HepG2 (cell line): ENCODE data around the gene SLX9. TPM values are rescaled to one million over a fixed set of nuclear protein-coding genes. Genes with fewer than 3 reads are reported as not detected.

ENCODE experiments used
- DNMT3B ChIP-seq: conservative IDR thresholded peaks from 2 replicates; pipeline ENCODE4 v1.6.1; 2016; ENCODE audit warnings: missing biosample characterization, control low read depth
- DZIP1 ChIP-seq: sonication (generic); formaldehyde crosslinking; IDR thresholded peaks from 2 replicates; pipeline ENCODE4 v1.5.0; 2020; ENCODE audit warnings: mild to moderate bottlenecking, missing genetic modification reagents
- FOXO1 ChIP-seq: sonication (generic); formaldehyde crosslinking; IDR thresholded peaks from 2 replicates; pipeline ENCODE4 v1.4.0; 2020; ENCODE audit warnings: missing genetic modification reagents
- HDAC2 ChIP-seq: sonication (generic); formaldehyde crosslinking; IDR thresholded peaks from 2 replicates; pipeline ENCODE4 v1.4.0; 2020; ENCODE audit warnings: missing genetic modification reagents
- IRF1 ChIP-seq: sonication (generic); formaldehyde crosslinking; IDR thresholded peaks from 2 replicates; pipeline ENCODE4 v1.4.0; 2020; ENCODE audit warnings: low read depth, mild to moderate bottlenecking, missing genetic modification reagents
- MAZ ChIP-seq, 2 experiments: sonication (generic) in 1 of 2; formaldehyde crosslinking in 1 of 2; IDR thresholded peaks; 2 replicates each; pipeline versions ENCODE4 v1.5.0 to v1.6.1; 2012 to 2020; ENCODE audit warnings: low read depth in 2 of 2, mild to moderate bottlenecking in 2 of 2, borderline replicate concordance in 1 of 2, improper control_type of control experiment in 1 of 2, low read length in 1 of 2, missing genetic modification reagents in 1 of 2, moderate library complexity in 1 of 2
- NCOA2 ChIP-seq: sonication (generic); formaldehyde crosslinking; IDR thresholded peaks from 2 replicates; pipeline ENCODE4 v1.8.0; 2022; ENCODE audit warnings: inconsistent platforms
- NFKBIZ ChIP-seq: IDR thresholded peaks from 2 replicates; pipeline ENCODE4 v1.6.1; 2018; ENCODE audit warnings: missing genetic modification reagents, missing compliant biosample characterization
- PHF21A ChIP-seq: sonication (generic); formaldehyde crosslinking; IDR thresholded peaks from 2 replicates; pipeline ENCODE4 v1.5.0; 2020; ENCODE audit warnings: mild to moderate bottlenecking, missing genetic modification reagents
- SPEN ChIP-seq: sonication (generic); formaldehyde crosslinking; IDR thresholded peaks from 2 replicates; pipeline ENCODE4 v1.5.1; 2020; ENCODE audit warnings: low read depth, mild to moderate bottlenecking, missing genetic modification reagents
- TARDBP ChIP-seq: sonication (generic); formaldehyde crosslinking; IDR thresholded peaks from 2 replicates; pipeline ENCODE4 v1.8.0; 2022; ENCODE audit warnings: mild to moderate bottlenecking, missing genetic modification reagents
- THRA ChIP-seq: sonication (generic); formaldehyde crosslinking; IDR thresholded peaks from 2 replicates; pipeline ENCODE4 v1.4.0; 2020; ENCODE audit warnings: missing genetic modification reagents, borderline replicate concordance
- ZNF101 ChIP-seq: sonication (generic); formaldehyde crosslinking; IDR thresholded peaks from 2 replicates; pipeline ENCODE4 v1.4.0; 2020; ENCODE audit warnings: mild to moderate bottlenecking, low read depth, missing genetic modification reagents, borderline replicate concordance
- ZSCAN9 ChIP-seq: IDR thresholded peaks from 2 replicates; pipeline ENCODE4 v1.6.1; 2016; ENCODE audit warnings: borderline replicate concordance
- polyA plus RNA-seq, 8 experiments: library from polyadenylated mRNA; depleted of rRNA in 3 of 8; stranded (reverse) in 7 of 8; unstranded in 1 of 8; fragments of >200 nt; fragmentation: Illumina TruSeq in 4 of 8; extraction: Trizol in 4 of 8; gene quantifications; 2 replicates each; pipeline versions ENCODE4 v1.2.1 to v1.2.3, GENCODE V29; 2011 to 2016; ENCODE audit warnings: low read depth in 4 of 8, missing spikeins in 1 of 8, mixed read lengths in 1 of 8; ENCODE audit not compliant: insufficient read depth in 1 of 8
- total RNA-seq, 5 experiments: library from RNA; depleted of rRNA; stranded (reverse); fragments of >200 nt; fragmentation: Illumina TruSeq; extraction: Trizol; gene quantifications; 2 replicates each; pipeline ENCODE4 v1.2.3, GENCODE V29; 2016; ENCODE audit warnings: low read depth in 1 of 5
- TF ChIP-seq, protein P1 (sequence below): sonication (generic); formaldehyde crosslinking; IDR thresholded peaks from 2 replicates; pipeline ENCODE4 v1.4.0; 2020; ENCODE audit warnings: mild to moderate bottlenecking, missing genetic modification reagents
- TF ChIP-seq, protein P2 (sequence below): sonication (generic); formaldehyde crosslinking; IDR thresholded peaks from 2 replicates; pipeline ENCODE4 v1.4.0; 2020; ENCODE audit warnings: missing genetic modification reagents

The SLX9 gene
- total and polyA plus RNA-seq, 2 of the 13 experiments (the other 11 are each of a cell fraction or from before 2014, with no cell fraction given): 21.0 to 47.1 TPM

DNA sequence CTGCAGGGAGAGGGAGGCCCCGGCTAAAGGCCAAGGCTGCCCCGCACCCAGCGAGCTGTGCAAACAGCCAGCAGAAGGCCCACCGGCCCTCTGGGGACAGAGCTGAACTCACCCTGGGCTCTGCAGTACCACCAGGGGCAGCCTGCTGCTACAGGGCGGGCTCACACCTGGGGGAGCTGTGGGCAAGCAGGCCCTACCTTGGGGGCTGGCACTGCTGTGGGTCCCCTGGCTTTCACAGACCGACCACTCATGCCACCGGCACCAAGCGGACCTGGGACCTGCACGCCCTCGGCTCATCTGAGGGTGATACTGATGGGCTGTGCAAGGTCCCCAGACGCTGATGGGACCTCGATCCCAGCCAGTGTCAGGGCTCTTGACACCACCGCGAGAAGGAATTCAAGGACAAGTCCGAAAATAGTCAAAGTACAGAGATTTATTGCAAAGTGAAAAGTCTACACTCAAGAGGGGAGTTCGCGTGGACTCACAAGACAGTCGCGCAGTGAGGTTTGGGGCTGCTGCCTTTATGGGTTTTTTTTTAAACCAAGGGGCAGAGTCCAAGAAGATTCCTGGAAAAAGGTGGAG lies 73.5 kb downstream of the SLX9 start (continued):
- TF ChIP-seq NCOA2 (CRISPR knock-in tag) (peak; percentile 89), DNMT3B (CRISPR knock-in tag) (no peak), DZIP1 (peak; percentile 30; the same call in 1 of the 2 replicates), THRA (CRISPR knock-in tag) (peak; percentile 84), IRF1 (no peak), FOXO1 (peak; percentile 44; the same call in 1 of the 2 replicates), MAZ (IDR thresholded peaks at IDR 0.05; ENCODE audit: borderline replicate concordance, low read depth, low read length) (no peak), MAZ (CRISPR knock-in tag; IDR thresholded peaks at IDR 0.05; ENCODE audit: low read depth) (peak; percentile 59; the same call in 1 of the 2 replicates), ZSCAN9 (CRISPR knock-in tag) (0 out of 2 replicates have a peak, but pooled peaks have one; percentile 50), TARDBP (CRISPR knock-in tag) (peak; percentile 84; the same call in 1 of the 2 replicates), ZNF101 (CRISPR knock-in tag) (no peak), PHF21A (CRISPR knock-in tag) (no peak), NFKBIZ (CRISPR knock-in tag) (peak; percentile 89), SPEN (peak; percentile 89), HDAC2 (CRISPR knock-in tag) (peak; percentile 91)
- TF ChIP-seq, protein P1, sequence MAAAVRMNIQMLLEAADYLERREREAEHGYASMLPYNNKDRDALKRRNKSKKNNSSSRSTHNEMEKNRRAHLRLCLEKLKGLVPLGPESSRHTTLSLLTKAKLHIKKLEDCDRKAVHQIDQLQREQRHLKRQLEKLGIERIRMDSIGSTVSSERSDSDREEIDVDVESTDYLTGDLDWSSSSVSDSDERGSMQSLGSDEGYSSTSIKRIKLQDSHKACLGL (CRISPR knock-in tag): peak; percentile 62; the same call in 1 of the 2 replicates
- TF ChIP-seq, protein P2, sequence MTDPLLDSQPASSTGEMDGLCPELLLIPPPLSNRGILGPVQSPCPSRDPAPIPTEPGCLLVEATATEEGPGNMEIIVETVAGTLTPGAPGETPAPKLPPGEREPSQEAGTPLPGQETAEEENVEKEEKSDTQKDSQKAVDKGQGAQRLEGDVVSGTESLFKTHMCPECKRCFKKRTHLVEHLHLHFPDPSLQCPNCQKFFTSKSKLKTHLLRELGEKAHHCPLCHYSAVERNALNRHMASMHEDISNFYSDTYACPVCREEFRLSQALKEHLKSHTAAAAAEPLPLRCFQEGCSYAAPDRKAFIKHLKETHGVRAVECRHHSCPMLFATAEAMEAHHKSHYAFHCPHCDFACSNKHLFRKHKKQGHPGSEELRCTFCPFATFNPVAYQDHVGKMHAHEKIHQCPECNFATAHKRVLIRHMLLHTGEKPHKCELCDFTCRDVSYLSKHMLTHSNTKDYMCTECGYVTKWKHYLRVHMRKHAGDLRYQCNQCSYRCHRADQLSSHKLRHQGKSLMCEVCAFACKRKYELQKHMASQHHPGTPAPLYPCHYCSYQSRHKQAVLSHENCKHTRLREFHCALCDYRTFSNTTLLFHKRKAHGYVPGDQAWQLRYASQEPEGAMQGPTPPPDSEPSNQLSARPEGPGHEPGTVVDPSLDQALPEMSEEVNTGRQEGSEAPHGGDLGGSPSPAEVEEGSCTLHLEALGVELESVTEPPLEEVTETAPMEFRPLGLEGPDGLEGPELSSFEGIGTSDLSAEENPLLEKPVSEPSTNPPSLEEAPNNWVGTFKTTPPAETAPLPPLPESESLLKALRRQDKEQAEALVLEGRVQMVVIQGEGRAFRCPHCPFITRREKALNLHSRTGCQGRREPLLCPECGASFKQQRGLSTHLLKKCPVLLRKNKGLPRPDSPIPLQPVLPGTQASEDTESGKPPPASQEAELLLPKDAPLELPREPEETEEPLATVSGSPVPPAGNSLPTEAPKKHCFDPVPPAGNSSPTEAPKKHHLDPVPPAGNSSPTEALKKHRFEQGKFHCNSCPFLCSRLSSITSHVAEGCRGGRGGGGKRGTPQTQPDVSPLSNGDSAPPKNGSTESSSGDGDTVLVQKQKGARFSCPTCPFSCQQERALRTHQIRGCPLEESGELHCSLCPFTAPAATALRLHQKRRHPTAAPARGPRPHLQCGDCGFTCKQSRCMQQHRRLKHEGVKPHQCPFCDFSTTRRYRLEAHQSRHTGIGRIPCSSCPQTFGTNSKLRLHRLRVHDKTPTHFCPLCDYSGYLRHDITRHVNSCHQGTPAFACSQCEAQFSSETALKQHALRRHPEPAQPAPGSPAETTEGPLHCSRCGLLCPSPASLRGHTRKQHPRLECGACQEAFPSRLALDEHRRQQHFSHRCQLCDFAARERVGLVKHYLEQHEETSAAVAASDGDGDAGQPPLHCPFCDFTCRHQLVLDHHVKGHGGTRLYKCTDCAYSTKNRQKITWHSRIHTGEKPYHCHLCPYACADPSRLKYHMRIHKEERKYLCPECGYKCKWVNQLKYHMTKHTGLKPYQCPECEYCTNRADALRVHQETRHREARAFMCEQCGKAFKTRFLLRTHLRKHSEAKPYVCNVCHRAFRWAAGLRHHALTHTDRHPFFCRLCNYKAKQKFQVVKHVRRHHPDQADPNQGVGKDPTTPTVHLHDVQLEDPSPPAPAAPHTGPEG (CRISPR knock-in tag): 0 out of 2 replicates have a peak, but pooled peaks have one; percentile 37
